RKO (cell line): ENCODE data around the gene BEST3.
"Not testable (repeated sequence)": the region's sequence is repeated elsewhere in the genome, so short reads cannot be mapped to it uniquely, and the experiment has no call there.

Experiments used
- DNase-seq: peaks from one replicate; pipeline ENCODE4 v3.0.0-alpha.2; 2016; ENCODE audit warnings: low spot score

BEST3 gene

GRCh38 chr12:69648476-69648875, 50.6 kb downstream of the BEST3 start:
- DNase-seq = peak; percentile 86

- DNase-seq = no peak
Observed at GRCh38 chr12:69647178-69647577, 51.9 kb downstream of the BEST3 start.

GRCh38 chr12:69645031-69645430, 54.1 kb downstream of the BEST3 start:
- no peak for DNase-seq

GRCh38 chr12:69644511-69644910, 54.6 kb downstream of the BEST3 start:
- no peak for DNase-seq

- no peak for DNase-seq
Observed at GRCh38 chr12:69642531-69642930, 56.6 kb downstream of the BEST3 start.

GRCh38 chr12:69641546-69641945, 57.6 kb downstream of the BEST3 start:
- DNase-seq = no peak

GRCh38 chr12:69639400-69640016, 59.6 kb downstream of the BEST3 start:
- peak; percentile 83 for DNase-seq

GRCh38 chr12:69633061-69633460, 66.0 kb downstream of the BEST3 start:
- no peak for DNase-seq

- DNase-seq = peak; percentile 54
Observed at GRCh38 chr12:69630191-69630590, 68.9 kb downstream of the BEST3 start.

- no peak for DNase-seq
Observed at GRCh38 chr12:69627501-69627900, 71.6 kb downstream of the BEST3 start.

GRCh38 chr12:69623970-69624369, 75.1 kb downstream of the BEST3 start:
- no peak for DNase-seq

GRCh38 chr12:69621551-69621950, 77.6 kb downstream of the BEST3 start:
- no peak for DNase-seq

GRCh38 chr12:69620921-69621320, 78.2 kb downstream of the BEST3 start:
- no peak for DNase-seq

- DNase-seq = no peak
Observed at GRCh38 chr12:69620077-69620476, 79.0 kb downstream of the BEST3 start.

- DNase-seq = no peak
Observed at GRCh38 chr12:69619050-69619449, 80.1 kb downstream of the BEST3 start.

- DNase-seq = no peak
Observed at GRCh38 chr12:69616025-69616424, 83.1 kb downstream of the BEST3 start.

- no peak for DNase-seq
Observed at GRCh38 chr12:69613351-69613750, 85.8 kb downstream of the BEST3 start.

- no peak for DNase-seq
Observed at GRCh38 chr12:69610729-69611128, 88.4 kb downstream of the BEST3 start, which contains the start of gene LRRC10. Gene LRRC10 (minus strand): TSS chr12:69610907. CDS start chr12:69610838, 69 bp downstream.

GRCh38 chr12:69610126-69610525, 89.0 kb downstream of the BEST3 start:
- no peak for DNase-seq

- DNase-seq = no peak
Observed at GRCh38 chr12:69608114-69608513, 91.0 kb downstream of the BEST3 start.

GRCh38 chr12:69604275-69604674, 94.8 kb downstream of the BEST3 start:
- DNase-seq = not testable (repeated sequence)
